H9 (cell line): ENCODE results near the gene ZER1. TPM values are rescaled to one million over a fixed set of nuclear protein-coding genes. Genes with fewer than 3 reads are reported as not detected.

ENCODE experiments used
- DNase-seq: peaks from one replicate; pipeline ENCODE4 v3.0.0-alpha.2; 2017
- H2AFZ ChIP-seq: one replicate; pipeline ENCODE4 v1.6.1; 2013; ENCODE audit warnings: mild to moderate bottlenecking, low read length, control low read depth, moderate library complexity
- H2AK5ac ChIP-seq: 2 replicates; pipeline ENCODE4 v1.6.1; 2013; ENCODE audit warnings: low read length, control low read depth, mixed read lengths; ENCODE audit not compliant: insufficient read length
- H2BK120ac ChIP-seq: one replicate; pipeline ENCODE4 v1.6.1; 2013; ENCODE audit warnings: low read depth, mild to moderate bottlenecking, low read length, control low read depth, inconsistent platforms; ENCODE audit not compliant: poor library complexity, severe bottlenecking
- H2BK12ac ChIP-seq: 2 replicates; pipeline ENCODE4 v1.6.1; 2013; ENCODE audit warnings: low read length, control low read depth, mixed read lengths, low read depth; ENCODE audit not compliant: insufficient read length
- H2BK15ac ChIP-seq: 2 replicates; pipeline ENCODE4 v1.6.1; 2013; ENCODE audit warnings: low read depth, low read length, control low read depth
- H2BK20ac ChIP-seq: one replicate; pipeline ENCODE4 v1.6.1; 2013; ENCODE audit warnings: low read depth, mild to moderate bottlenecking, low read length, control low read depth, inconsistent platforms; ENCODE audit not compliant: poor library complexity, severe bottlenecking
- H2BK5ac ChIP-seq: 2 replicates; pipeline ENCODE4 v1.6.1; 2013; ENCODE audit warnings: low read length, control low read depth, mixed read lengths; ENCODE audit not compliant: insufficient read length
- H3K14ac ChIP-seq: 2 replicates; pipeline ENCODE4 v1.6.1; 2013; ENCODE audit warnings: low read length, control low read depth; ENCODE audit not compliant: insufficient read depth
- H3K18ac ChIP-seq: 2 replicates; pipeline ENCODE4 v1.6.1; 2013; ENCODE audit warnings: low read depth, mild to moderate bottlenecking, mixed read lengths, low read length, control low read depth; ENCODE audit not compliant: insufficient read length
- H3K23ac ChIP-seq: 2 replicates; pipeline ENCODE4 v1.6.1; 2013; ENCODE audit warnings: low read length, control low read depth, mixed read lengths, low read depth; ENCODE audit not compliant: insufficient read length
- H3K23me2 ChIP-seq: 2 replicates; pipeline ENCODE4 v1.6.1; 2013; ENCODE audit warnings: low read depth, mild to moderate bottlenecking, mixed read lengths, low read length, control low read depth; ENCODE audit not compliant: insufficient read length, poor library complexity, severe bottlenecking
- H3K27ac ChIP-seq: 2 replicates; pipeline ENCODE4 v1.5.1; 2013; ENCODE audit warnings: low read length, control low read depth, mixed read lengths, low read depth; ENCODE audit not compliant: insufficient read length
- H3K27me3 ChIP-seq: 2 replicates; pipeline ENCODE4 v1.6.1; 2013; ENCODE audit warnings: low read length, control low read depth, inconsistent platforms; ENCODE audit not compliant: insufficient read depth
- H3K4ac ChIP-seq: 2 replicates; pipeline ENCODE4 v1.6.1; 2013; ENCODE audit warnings: low read depth, mild to moderate bottlenecking, control low read depth, inconsistent platforms, low read length, moderate library complexity
- H3K4me1 ChIP-seq: 2 replicates; pipeline ENCODE4 v1.6.1; 2013; ENCODE audit warnings: low read length, control low read depth, inconsistent platforms; ENCODE audit not compliant: insufficient read depth
- H3K4me2 ChIP-seq: 2 replicates; pipeline ENCODE4 v1.6.1; 2013; ENCODE audit warnings: low read length, control low read depth, mixed read lengths; ENCODE audit not compliant: insufficient read length, insufficient read depth
- H3K56ac ChIP-seq: 2 replicates; pipeline ENCODE4 v1.6.1; 2013; ENCODE audit warnings: low read depth, mild to moderate bottlenecking, mixed read lengths, low read length, control low read depth; ENCODE audit not compliant: insufficient read length
- H3K79me1 ChIP-seq: 2 replicates; pipeline ENCODE4 v1.6.1; 2013; ENCODE audit warnings: low read depth, mild to moderate bottlenecking, moderate library complexity, low read length, control low read depth, inconsistent platforms; ENCODE audit not compliant: insufficient read depth, poor library complexity, severe bottlenecking
- H3K79me2 ChIP-seq: 2 replicates; pipeline ENCODE4 v1.6.1; 2013; ENCODE audit warnings: low read length, control low read depth, inconsistent platforms; ENCODE audit not compliant: insufficient read depth
- H3K9ac ChIP-seq: 2 replicates; pipeline ENCODE4 v1.6.1; 2013; ENCODE audit warnings: low read length, control low read depth, mixed read lengths; ENCODE audit not compliant: insufficient read length; ENCODE audit errors: extremely low read depth
- H3K9me3 ChIP-seq: one replicate; pipeline ENCODE4 v1.6.1; 2013; ENCODE audit warnings: low read depth, low read length, inconsistent platforms; ENCODE audit not compliant: control insufficient read depth
- H3T11ph ChIP-seq: one replicate; pipeline ENCODE4 v1.6.1; 2013; ENCODE audit warnings: mild to moderate bottlenecking, low read length, control low read depth, inconsistent platforms
- H4K20me1 ChIP-seq: one replicate; pipeline ENCODE4 v1.6.1; 2013; ENCODE audit not compliant: control insufficient read depth, insufficient read length, insufficient read depth
- H4K5ac ChIP-seq: 2 replicates; pipeline ENCODE4 v1.6.1; 2013; ENCODE audit warnings: low read depth, mild to moderate bottlenecking, mixed read lengths, low read length, control low read depth; ENCODE audit not compliant: insufficient read length
- H4K8ac ChIP-seq: replicated peaks from 2 replicates; pipeline ENCODE4 v1.6.1; 2013; ENCODE audit warnings: low read length, control low read depth, mixed read lengths, low read depth; ENCODE audit not compliant: insufficient read length
- H4K91ac ChIP-seq: 2 replicates; pipeline ENCODE4 v1.6.1; 2013; ENCODE audit warnings: low read depth, mild to moderate bottlenecking, moderate library complexity, mixed read lengths, low read length, control low read depth; ENCODE audit not compliant: insufficient read length
- H3K27ac Mint-ChIP-seq, 3 experiments: 2 replicates in 2 of 3; 3 replicates in 1 of 3; pipeline ENCODE4 v1.8.0; 2020 to 2021; ENCODE audit warnings: mixed read lengths in 3 of 3, mild to moderate bottlenecking in 1 of 3, moderate library complexity in 1 of 3
- H3K27me3 Mint-ChIP-seq: 2 replicates; pipeline ENCODE4 v1.8.0; 2021; ENCODE audit warnings: low read depth, mild to moderate bottlenecking, moderate library complexity, mixed read lengths
- H3K36me3 Mint-ChIP-seq, 3 experiments: 2 replicates in 2 of 3; 3 replicates in 1 of 3; pipeline ENCODE4 v1.8.0; 2020 to 2021; ENCODE audit warnings: low read depth in 3 of 3, mixed read lengths in 3 of 3; ENCODE audit not compliant: insufficient read depth in 1 of 3
- H3K4me1 Mint-ChIP-seq, 2 experiments: 2 replicates each; pipeline ENCODE4 v1.8.0; 2020; ENCODE audit warnings: mixed read lengths in 2 of 2
- H3K4me3 Mint-ChIP-seq, 2 experiments: 2 replicates in 1 of 2; 3 replicates in 1 of 2; pipeline ENCODE4 v1.8.0; 2020 to 2021; ENCODE audit warnings: mild to moderate bottlenecking in 2 of 2, mixed read lengths in 2 of 2, moderate library complexity in 1 of 2
- H3K9me3 Mint-ChIP-seq, 2 experiments: 2 replicates in 1 of 2; 3 replicates in 1 of 2; pipeline ENCODE4 v1.8.0; 2020; ENCODE audit warnings: mild to moderate bottlenecking in 2 of 2, mixed read lengths in 2 of 2, moderate library complexity in 1 of 2
- CTCF ChIP-seq: fragments of 200-600 bp; sonication (generic); conservative IDR thresholded peaks from 3 replicates; pipeline ENCODE4 v1.8.0; 2021; ENCODE audit warnings: antibody characterized with exemption, mild to moderate bottlenecking
- WGBS: extraction: QIAGEN DNeasy Blood & Tissue Kit; methylation state at CpG from one replicate; pipeline ENCODE4 v1.1.7; 2013; ENCODE audit warnings: missing lambda C conversion rate, low lambda C conversion rate, mixed read lengths; ENCODE audit not compliant: insufficient read length; ENCODE audit errors: extremely low coverage; 5-methylcytosine and 5-hydroxymethylcytosine counted together
- total RNA-seq: library from RNA; stranded (reverse); gene quantifications from 2 replicates; pipeline ENCODE4 v1.2.1, GENCODE V29; 2021

ZER1 gene
- total RNA-seq, 1 experiment from 2014 or later = 24.2 TPM

GRCh38 chr9:128689820-128690683, 81.7 kb downstream of the ZER1 start:
- H3K4me1 ChIP-seq = peaks cover 4% of the 10 kb centered on the region; the same call in 1 of the 2 replicates
- H3K9me3 ChIP-seq = no peaks in the 10 kb centered on the region
- Mint-ChIP-seq H3K27me3 (no peaks in the 10 kb centered on the region), H3K4me1 (peaks cover 42 to 50% of the 10 kb centered on the region in 2 experiments), H3K9me3 (peaks cover 0 to 5% of the 10 kb centered on the region in 2 experiments; a peak in 2 of 5 replicates), H3K4me3 (peak overlapping the region; percentile 93 to 99), H3K27ac (peak overlapping the region; percentile 95 to 99 (median 96)), H3K36me3 (peaks cover 62 to 73% (median 63%) of the 10 kb centered on the region in 3 experiments)
- H3T11ph ChIP-seq = no peak overlapping the region
- H2AFZ ChIP-seq = no peak overlapping the region
- H4K5ac ChIP-seq = no peak overlapping the region
- H2BK120ac ChIP-seq = no peak overlapping the region
- H3K79me1 ChIP-seq = no peaks in the 10 kb centered on the region
- peak overlapping the region; percentile 96 for H2BK5ac ChIP-seq
- no peak for TF ChIP-seq CTCF
- no CpG with 5 or more reads among the region's 83 CpGs for WGBS
- no peak overlapping the region for H2AK5ac ChIP-seq
- H4K8ac ChIP-seq = no peak overlapping the region
- no peak overlapping the region for H3K56ac ChIP-seq
- peak overlapping the region; percentile 100 for H3K4me2 ChIP-seq
- H3K27me3 ChIP-seq = no peaks in the 10 kb centered on the region
- no peak overlapping the region for H3K4ac ChIP-seq
- H3K27ac ChIP-seq = peak overlapping the region; percentile 59
- H3K23me2 ChIP-seq = peaks cover 12% of the 10 kb centered on the region
- H3K79me2 ChIP-seq = peaks cover 33% of the 10 kb centered on the region
- H2BK20ac ChIP-seq = no peak overlapping the region
- H3K23ac ChIP-seq = no peak overlapping the region
- H3K18ac ChIP-seq = peak overlapping the region; percentile 79
- H3K9ac ChIP-seq = peak overlapping the region; percentile 96
- H2BK12ac ChIP-seq = no peak overlapping the region
- H4K20me1 ChIP-seq = no peaks in the 10 kb centered on the region
- no peak overlapping the region for H2BK15ac ChIP-seq
- peak; percentile 45 for DNase-seq
- peak overlapping the region; percentile 67 for H3K14ac ChIP-seq
- H4K91ac ChIP-seq = no peak overlapping the region
